GM23248 (cell line): Measurements from ENCODE around the gene SBNO2.

Experiments
- EZH2 ChIP-seq: fragments of 200-600 bp; sonication (generic); IDR thresholded peaks from 2 replicates; pipeline ENCODE4 v1.6.1; 2018; ENCODE audit warnings: antibody characterized with exemption, mild to moderate bottlenecking; ENCODE audit not compliant: insufficient read depth, poor library complexity, severe bottlenecking
- EZH2phosphoT487 ChIP-seq: fragments of 200-600 bp; sonication (generic); IDR thresholded peaks from 2 replicates; pipeline ENCODE4 v1.6.1; 2018; ENCODE audit warnings: antibody characterized with exemption, moderate library complexity, mild to moderate bottlenecking, low read depth; ENCODE audit not compliant: insufficient read depth

DNA sequence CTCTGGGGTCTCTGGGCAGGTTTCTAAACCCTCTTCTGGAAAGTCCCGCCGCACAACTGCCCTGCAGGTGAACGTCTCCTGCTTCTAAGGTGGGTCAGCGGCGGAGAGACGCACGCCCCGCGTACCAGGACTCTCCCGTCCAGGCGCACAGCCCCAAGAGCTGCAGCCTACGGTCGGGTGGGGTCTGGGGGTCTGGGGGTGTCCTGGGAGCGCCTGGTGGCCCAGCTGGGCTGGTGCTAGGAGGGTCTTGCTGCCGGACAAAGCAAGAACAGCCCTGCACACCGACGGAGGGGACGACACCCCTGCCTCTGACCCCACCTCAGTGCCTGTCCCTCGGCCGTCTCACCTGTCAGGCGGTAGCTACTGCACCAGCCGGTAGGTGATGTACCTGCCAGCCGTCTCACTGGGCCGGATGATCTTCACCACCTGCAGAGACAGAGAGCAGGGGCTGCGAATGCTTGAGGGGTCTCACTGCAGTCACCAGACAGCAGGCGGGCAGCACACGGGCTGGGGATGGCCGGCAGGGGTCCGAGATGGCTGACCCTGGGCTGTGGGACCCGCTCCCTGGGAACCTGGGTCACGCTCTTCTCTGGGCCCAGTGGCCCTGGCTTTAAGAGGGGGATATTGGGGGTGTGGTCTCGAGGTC lies 84.8 kb downstream of the SBNO2 start:
- TF ChIP-seq EZH2 (no peak), EZH2phosphoT487 (no peak)
